Stimulated activated CD4-positive, alpha-beta T cell treated with anti-CD3 and anti-CD28 coated beads, TNF-alpha, amount 100 ng/mL, for 24 hours (primary cell): Measurements from ENCODE around the gene PNN.
A peak's percentile ranks its signal among the peaks of the same experiment; 100 is the strongest.
"Not testable (repeated sequence)": the region's sequence is repeated elsewhere in the genome, so short reads cannot be mapped to it uniquely, and the experiment has no call there.

ENCODE experiments used
- DNase-seq, 3 experiments: peaks; one replicate each; pipeline ENCODE4 v3.0.0-alpha.2; 2020; ENCODE audit warnings: low read depth in 3 of 3

PNN gene

DNA sequence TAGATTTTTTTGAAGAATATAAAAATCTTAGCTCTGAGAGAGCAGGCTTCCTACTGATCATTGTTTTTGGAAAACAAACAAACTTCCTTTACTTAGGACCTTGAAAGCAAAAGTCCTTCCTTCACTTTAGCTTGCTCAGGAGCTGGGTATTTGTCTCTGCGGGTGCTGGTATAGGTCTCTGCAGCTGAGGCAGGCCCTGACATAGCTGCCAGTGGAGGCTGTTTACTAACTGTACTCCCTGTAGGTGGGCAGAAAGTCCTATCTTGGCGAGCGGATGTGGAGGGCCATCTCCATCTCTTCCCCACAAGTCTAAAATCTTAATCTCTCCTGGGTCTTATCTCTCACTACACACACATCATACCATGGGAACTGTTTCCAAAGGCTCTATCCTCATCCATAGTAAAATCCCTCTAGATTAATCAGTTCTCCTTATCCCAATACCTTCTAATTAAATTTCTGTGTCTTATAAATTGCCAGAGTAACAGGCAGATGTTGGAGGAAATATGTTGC lies 54.6 kb downstream of the PNN start:
- no peak for DNase-seq

DNA sequence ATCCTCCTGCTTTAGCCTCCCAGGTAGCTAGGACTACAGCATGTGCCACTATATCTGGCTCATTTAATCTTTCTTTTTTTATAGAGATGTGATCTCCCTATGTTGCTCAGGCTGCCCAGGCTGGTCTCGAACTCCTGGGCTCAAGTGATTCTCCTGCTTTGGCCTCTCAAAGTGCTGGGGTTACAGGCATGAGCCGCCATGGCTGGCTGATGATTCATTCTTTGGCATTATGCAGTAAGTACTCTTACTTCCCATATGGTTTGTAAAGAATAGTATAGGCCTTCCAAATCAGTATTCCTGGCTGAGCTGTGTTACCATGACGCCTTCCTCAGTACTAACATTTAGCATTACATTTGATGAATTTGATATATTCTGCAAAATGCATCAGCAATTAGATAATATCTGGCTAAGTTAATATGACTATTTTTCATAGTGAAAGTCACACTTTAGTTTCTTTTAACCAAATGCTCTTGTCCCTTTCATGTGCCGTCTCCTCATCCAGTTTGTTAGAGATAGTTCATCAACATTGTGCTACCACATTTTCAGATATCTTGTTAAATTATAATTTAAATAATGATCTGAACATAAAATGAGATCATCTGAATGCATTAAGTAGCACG lies 55.5 kb downstream of the PNN start:
- DNase-seq: peak in 1 of 3 experiments; percentile 5

DNA sequence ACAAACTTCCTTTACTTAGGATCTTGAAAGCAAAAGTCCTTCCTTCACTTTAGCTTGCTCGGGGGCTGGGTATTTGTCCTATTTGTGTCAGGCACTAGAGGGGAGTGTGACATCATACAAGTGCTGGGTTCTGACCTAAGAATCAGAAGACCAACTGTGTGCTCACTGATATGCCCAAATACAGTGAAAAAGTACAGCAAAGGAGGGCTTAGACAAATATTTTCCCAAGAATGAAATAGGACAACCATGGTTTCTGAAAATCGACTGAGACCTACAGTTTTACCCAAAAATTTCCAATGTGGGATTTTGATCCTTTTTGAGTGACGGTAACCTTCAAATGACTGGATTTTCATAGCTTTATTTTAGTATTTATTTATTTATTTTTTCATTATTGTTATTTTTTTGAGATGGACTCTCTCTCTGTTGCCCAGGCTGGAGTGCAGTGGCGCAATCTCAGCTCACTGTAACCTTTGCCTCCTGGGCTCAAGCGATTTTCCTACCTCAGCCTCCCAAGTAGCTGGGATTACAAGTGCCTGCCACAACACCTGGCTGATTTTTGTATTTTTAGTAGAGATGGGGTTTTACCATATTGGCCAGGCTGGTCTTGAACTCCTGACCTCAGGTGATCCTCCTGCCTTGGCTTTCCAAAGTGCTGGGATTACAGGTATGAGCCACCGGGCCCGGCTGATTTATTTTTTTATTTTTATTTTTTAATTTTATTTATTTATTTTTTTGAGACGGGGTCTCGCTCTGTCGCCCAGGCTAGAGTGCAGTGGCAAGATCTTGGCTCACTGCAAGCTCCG lies 56.9 kb downstream of the PNN start:
- DNase-seq: not testable (repeated sequence)
